Prostate gland (tissue), 2 donors: ENCODE data around the gene RAB6A.

ENCODE experiments used
- POLR2A ChIP-seq: fragments of 450-650 bp; IDR thresholded peaks from one replicate; pipeline ENCODE4 v1.6.1; 2016; ENCODE audit warnings: antibody characterized with exemption, mild to moderate bottlenecking
- TF ChIP-seq, protein P1 (sequence below), 4 experiments: fragments of 200-600 bp in 2 of 4; fragments of 450-650 bp in 2 of 4; sonication (generic) in 2 of 4; IDR thresholded peaks; 1 replicate in 3 of 4; 2 replicates in 1 of 4; pipeline ENCODE4 v1.5.1; 2016 to 2019; ENCODE audit warnings: antibody characterized with exemption in 4 of 4, mild to moderate bottlenecking in 2 of 4, moderate library complexity in 2 of 4

DNA sequence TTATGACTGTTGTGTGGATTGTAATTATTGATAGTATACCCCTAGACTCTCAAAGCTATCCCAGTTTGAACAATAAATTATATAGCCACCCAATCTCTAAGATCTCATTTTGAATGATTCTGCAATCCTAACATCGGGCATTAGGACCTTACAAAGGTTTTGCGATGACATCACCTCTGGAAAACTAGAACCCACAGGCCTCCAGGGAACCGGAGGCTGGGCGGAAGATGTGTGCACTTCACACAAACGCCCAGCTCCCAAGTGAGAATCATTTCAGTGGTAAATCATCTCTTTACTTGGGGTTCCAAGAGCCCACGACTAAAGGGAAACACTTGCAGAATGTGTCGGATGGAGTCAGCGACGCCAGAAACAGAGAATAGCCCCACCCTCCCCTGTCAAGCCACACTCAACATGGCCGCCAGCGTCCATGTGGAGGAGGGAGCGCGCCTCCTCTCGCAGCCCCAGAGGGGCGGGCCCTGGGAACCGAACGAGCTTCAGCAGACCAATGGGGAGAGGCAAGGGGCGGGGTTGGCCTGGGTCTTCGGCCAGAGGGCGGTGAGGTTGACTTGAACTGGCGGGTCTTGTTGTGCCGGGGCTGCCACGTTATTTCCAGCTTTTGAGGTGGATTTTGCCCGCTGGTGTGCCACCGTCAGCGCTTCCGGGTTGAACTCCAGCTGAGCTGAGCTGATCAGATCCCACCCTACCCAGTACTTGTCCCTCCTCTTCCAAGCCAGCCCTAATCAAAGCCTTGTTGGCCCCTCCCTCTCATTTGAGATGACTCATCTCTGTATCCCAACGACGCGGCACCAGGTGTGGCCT lies 18.4 kb upstream of the RAB6A start:
- TF ChIP-seq, protein P1, sequence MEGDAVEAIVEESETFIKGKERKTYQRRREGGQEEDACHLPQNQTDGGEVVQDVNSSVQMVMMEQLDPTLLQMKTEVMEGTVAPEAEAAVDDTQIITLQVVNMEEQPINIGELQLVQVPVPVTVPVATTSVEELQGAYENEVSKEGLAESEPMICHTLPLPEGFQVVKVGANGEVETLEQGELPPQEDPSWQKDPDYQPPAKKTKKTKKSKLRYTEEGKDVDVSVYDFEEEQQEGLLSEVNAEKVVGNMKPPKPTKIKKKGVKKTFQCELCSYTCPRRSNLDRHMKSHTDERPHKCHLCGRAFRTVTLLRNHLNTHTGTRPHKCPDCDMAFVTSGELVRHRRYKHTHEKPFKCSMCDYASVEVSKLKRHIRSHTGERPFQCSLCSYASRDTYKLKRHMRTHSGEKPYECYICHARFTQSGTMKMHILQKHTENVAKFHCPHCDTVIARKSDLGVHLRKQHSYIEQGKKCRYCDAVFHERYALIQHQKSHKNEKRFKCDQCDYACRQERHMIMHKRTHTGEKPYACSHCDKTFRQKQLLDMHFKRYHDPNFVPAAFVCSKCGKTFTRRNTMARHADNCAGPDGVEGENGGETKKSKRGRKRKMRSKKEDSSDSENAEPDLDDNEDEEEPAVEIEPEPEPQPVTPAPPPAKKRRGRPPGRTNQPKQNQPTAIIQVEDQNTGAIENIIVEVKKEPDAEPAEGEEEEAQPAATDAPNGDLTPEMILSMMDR (IDR thresholded peaks at IDR 0.05), result peak in 2 of 4 experiments; percentile 19 to 26
- TF ChIP-seq POLR2A, result peak; percentile 67
